Transverse colon (tissue), 4 donors: ENCODE results near the gene IARS2.

Experiments
- CTCF ChIP-seq, 5 experiments: fragments of 200-600 bp in 3 of 5; fragments of 450-650 bp in 2 of 5; sonication (generic) in 3 of 5; IDR thresholded peaks; 1 replicate in 2 of 5; 2 replicates in 3 of 5; pipeline ENCODE4 v1.5.1; 2016 to 2017; ENCODE audit warnings: antibody characterized with exemption in 5 of 5, inconsistent platforms in 3 of 5, mild to moderate bottlenecking in 2 of 5, moderate library complexity in 1 of 5
- EP300 ChIP-seq: sonication (generic); formaldehyde crosslinking; IDR thresholded peaks from one replicate; pipeline ENCODE4 v1.6.1; 2017; ENCODE audit warnings: antibody characterized with exemption, low read depth
- POLR2A ChIP-seq: fragments of 450-650 bp; IDR thresholded peaks from one replicate; pipeline ENCODE4 v1.6.1; 2016; ENCODE audit warnings: antibody characterized with exemption, mild to moderate bottlenecking, moderate library complexity
- POLR2AphosphoS5 ChIP-seq, 3 donors: sonication (generic); formaldehyde crosslinking; IDR thresholded peaks; one replicate each; pipeline ENCODE4 v1.6.1; 2016; ENCODE audit warnings: antibody characterized with exemption in 3 of 3

DNA sequence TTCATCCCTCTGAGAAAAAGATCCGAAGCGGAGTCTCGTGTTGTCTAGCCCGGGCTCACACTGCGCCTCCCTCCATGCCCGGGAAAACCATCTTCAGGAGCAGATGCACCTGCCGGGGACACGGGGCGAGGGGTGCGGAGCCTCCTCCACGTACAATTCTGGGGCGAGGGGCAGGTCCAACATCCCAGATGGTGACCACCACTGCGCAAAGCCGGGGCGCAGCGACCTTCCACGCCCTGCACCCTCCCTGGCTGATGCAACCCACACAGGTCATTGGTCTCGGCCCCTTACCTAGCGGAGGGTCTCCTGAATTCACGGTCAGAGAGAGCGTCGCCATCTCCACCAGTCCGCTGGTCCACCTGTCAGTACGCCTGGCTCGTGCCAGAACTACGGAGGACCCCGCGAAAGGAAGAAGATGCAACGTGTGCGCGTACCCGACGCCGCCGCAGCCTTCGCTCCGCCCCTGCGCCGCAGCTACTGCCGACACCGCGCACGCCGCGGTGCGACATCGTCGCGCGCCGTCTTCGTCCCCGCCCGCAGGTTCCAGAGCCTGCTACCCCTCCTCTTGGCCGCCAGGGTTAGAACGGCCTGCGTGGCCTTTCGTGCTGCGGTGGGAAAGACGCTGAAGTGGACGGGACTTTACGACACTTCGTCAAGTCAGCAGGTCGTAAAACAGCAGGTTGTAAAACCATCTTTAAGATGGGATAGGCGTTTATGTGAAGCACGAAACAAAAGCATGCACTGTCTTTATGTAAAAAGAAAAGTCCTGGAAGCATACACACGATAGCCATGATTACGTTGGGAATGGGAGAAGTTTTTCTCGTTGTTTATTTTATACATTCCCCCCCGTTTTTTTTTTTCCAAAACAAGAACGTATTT lies 47.6 kb upstream of the IARS2 start, which contains the start of gene EPRS1:
- TF ChIP-seq CTCF (IDR thresholded peaks at IDR 0.05) (peak; percentile 76 to 96 (median 81)), POLR2A (peak; percentile 74), EP300 (peak; percentile 18), POLR2AphosphoS5 (IDR thresholded peaks at IDR 0.05) (peak; percentile 81 to 93 (median 88))
